GM06990 (cell line): ENCODE data around the gene CDK5RAP2.

ENCODE experiments used
- DNase-seq: peaks from one replicate; pipeline ENCODE4 v3.0.0-alpha.2; 2011; ENCODE audit not compliant: insufficient read length; ENCODE audit errors: extremely low read depth
- H3K27me3 ChIP-seq: replicated peaks from 2 replicates; pipeline ENCODE4 v1.6.0; 2011; ENCODE audit warnings: low read length; ENCODE audit not compliant: control insufficient read depth, insufficient read depth
- H3K36me3 ChIP-seq: 2 replicates; pipeline ENCODE4 v1.5.1; 2011; ENCODE audit warnings: low read length; ENCODE audit not compliant: control insufficient read depth, insufficient read depth
- H3K4me3 ChIP-seq: replicated peaks from 2 replicates; pipeline ENCODE4 v1.5.1; 2011; ENCODE audit warnings: low read depth, mild to moderate bottlenecking, control low read depth, low read length
- TF ChIP-seq, protein P1 (sequence below): IDR thresholded peaks from 2 replicates; pipeline ENCODE4 v1.5.1; 2011; ENCODE audit warnings: low read length, control low read depth, mild to moderate bottlenecking, inconsistent platforms; ENCODE audit not compliant: insufficient read depth, poor library complexity, severe bottlenecking

Gene CDK5RAP2

DNA sequence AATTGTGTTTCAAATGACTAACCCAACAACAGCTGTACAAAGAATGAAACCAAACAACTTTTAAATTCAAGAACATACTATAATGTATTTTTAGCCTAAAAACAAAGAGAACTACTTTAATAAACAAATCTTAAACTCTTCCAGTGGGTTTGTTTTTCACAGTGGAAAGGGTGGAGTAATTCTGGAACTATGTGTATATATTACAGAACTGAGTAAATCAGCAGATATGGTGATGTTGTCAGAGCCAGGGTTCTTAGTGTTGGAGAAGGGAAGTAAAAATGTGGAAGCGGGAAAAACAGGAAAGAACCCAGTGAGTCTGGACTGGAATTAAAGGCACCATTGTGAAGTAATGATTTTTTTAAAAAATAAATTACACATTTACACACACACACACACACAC lies 144.9 kb downstream of the CDK5RAP2 start:
- Histone ChIP-seq H3K36me3 (peaks cover 9% of the 10 kb centered on the region), H3K27me3 (no peaks in the 10 kb centered on the region)

DNA sequence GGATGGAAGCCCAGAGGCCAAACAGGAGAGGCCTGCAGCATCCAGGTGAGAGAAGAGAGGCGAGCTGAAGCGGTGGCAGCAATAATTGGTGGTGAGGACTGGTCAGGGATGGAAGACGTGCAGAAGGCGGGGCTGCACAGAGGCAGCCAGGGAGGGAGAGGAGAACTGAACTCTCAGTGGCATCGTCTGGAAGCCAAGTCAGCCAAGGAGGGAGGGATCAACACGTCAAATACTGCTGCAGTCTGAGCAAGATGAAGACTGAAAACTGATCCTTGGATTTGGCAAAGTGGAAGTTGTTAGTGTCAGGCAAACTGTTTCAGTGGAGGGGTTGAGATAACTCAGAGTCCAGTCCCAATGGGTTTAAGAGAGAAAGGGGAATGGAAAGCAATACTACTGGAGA lies 145.4 kb downstream of the CDK5RAP2 start:
- TF ChIP-seq, protein P1, sequence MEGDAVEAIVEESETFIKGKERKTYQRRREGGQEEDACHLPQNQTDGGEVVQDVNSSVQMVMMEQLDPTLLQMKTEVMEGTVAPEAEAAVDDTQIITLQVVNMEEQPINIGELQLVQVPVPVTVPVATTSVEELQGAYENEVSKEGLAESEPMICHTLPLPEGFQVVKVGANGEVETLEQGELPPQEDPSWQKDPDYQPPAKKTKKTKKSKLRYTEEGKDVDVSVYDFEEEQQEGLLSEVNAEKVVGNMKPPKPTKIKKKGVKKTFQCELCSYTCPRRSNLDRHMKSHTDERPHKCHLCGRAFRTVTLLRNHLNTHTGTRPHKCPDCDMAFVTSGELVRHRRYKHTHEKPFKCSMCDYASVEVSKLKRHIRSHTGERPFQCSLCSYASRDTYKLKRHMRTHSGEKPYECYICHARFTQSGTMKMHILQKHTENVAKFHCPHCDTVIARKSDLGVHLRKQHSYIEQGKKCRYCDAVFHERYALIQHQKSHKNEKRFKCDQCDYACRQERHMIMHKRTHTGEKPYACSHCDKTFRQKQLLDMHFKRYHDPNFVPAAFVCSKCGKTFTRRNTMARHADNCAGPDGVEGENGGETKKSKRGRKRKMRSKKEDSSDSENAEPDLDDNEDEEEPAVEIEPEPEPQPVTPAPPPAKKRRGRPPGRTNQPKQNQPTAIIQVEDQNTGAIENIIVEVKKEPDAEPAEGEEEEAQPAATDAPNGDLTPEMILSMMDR: no peak
- H3K27me3 ChIP-seq: no peaks in the 10 kb centered on the region
- no peak overlapping the region for H3K4me3 ChIP-seq
- peaks cover 9% of the 10 kb centered on the region for H3K36me3 ChIP-seq
- DNase-seq: no peak

More for the DNA sequence above, 144.9 kb downstream of the CDK5RAP2 start:
- no peak for DNase-seq
- TF ChIP-seq, protein P1: no peak
- H3K4me3 ChIP-seq: no peak overlapping the region

DNA sequence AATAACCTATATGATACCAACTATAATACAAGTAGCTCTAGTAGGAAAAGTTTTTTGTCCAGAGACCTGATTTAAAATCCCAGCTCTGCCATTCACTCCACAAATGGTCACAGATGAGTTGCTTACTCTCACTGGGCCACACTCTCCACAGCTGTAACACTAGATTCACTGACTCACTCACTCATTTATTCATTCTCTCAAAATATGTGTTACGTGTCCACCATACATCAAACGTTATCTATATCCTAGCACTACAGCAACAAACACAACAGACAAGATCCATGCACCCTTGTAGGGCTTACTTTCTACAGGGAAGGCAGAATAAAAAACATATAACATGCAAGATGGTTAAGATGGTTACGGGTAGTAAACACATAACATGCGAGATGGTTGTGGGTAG lies 146.3 kb downstream of the CDK5RAP2 start:
- TF ChIP-seq, protein P1: no peak
- peaks cover 7% of the 10 kb centered on the region for H3K36me3 ChIP-seq
- no peak for DNase-seq
- no peaks in the 10 kb centered on the region for H3K27me3 ChIP-seq
- H3K4me3 ChIP-seq: no peak overlapping the region

DNA sequence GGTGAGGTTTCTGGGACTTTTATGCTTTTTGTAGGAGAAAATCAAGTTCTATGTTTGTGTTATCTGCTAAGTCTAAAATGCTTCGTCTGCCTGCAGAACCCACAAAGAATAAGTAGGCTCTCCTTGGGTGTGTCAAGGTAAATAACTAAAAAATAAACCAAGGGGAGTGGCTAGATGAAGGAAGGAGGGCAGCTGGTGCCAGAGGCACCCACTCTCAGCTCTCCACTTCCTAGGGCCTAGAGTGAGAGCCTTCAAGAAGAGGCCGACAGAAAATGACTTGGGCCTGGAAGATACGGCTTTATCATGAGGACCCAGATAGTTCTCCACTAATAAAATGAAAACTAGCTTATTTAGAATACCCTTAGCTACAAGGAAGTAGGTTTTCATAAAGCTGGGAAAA lies 147.4 kb downstream of the CDK5RAP2 start:
- DNase-seq: no peak
- no peak overlapping the region for H3K4me3 ChIP-seq
- H3K36me3 ChIP-seq: peaks cover 4% of the 10 kb centered on the region
- no peaks in the 10 kb centered on the region for H3K27me3 ChIP-seq
- TF ChIP-seq, protein P1: no peak

DNA sequence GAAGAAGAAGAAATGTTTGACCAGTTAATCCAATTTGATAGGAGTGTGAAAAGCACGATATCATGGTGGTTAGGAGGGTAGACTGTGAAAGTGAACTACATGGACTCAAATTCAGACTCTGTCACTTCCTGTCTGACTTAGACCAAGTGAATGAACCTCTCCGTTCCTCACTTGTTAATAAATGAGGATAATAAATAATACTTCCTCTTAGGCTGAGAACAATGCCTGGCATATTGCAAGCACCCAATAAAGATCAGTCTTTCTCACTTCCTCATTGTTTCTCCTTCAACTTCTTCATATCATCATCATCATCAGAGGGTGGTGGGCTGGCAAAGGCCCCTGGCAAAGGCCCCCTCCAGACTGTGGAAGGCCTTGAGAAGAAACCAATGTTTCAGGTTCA lies 148.7 kb downstream of the CDK5RAP2 start:
- Histone ChIP-seq H3K36me3 (no peaks in the 10 kb centered on the region; the same call in 1 of the 2 replicates), H3K27me3 (no peaks in the 10 kb centered on the region), H3K4me3 (no peak overlapping the region)
- DNase-seq: no peak
- TF ChIP-seq, protein P1: no peak

DNA sequence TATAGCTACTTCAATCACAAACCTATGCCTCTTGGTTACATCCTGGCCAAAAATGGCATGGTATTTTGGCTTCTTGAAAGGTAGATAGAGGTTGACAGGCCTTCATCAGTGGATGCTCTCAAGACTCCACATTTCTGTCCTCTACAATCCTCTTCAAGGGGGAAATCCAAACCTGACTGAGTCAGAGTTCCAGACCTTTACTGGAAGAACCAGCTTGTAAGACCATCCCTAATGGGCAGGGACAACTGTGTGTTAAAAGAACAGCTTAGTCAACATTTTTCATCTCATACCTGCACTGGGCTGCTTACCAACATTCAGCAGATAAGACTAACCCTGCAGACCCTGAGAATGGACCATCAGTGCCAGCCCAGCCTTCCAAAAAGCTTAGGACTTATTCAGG lies 155.7 kb downstream of the CDK5RAP2 start:
- peaks cover 2% of the 10 kb centered on the region for H3K36me3 ChIP-seq
- TF ChIP-seq, protein P1: no peak
- no peak for DNase-seq
- no peak overlapping the region for H3K4me3 ChIP-seq
- H3K27me3 ChIP-seq: no peaks in the 10 kb centered on the region
